ENCODE results near the gene GOLPH3.

GOLPH3 gene

DNA sequence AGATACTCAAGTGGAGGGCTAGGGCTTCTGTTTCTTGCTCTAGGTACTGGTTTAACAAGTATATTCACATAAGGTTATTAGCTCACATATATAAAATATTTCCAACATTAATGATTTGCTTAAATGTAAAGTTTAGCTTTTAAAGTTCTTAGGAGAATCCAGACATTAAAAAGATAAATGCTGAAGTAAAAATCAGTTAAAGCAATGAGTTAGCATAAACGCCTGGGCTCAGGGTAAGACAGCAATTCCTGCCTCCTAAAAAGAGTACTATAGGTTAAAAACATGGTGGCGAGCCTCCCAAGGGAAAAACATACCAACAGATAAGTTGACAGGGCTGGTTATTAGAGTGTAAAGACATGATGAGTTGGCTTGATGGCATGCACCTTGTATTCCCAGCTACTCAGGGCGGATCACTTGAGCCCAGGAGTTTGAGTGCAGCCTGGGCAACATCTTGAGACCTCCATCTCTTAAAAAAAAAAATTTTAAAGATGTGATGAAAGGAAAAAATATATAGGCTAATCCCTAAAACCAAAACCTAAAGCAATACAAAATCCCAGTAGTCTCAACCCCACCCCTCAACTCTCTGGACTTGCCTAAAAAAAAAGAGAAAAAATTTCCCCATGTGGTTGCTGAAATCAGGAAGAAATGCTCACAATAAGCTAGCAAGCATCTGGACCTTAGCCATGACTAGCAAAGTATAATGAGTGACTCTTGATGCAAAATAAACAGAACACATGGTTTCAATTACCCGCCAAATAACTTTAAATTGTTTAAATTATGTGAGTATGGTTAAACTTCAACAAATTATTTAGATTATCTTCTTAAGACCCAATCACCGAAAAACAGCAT is 3.6 kb downstream of the GOLPH3 start:
- in situ Hi-C loops (cut with MboI; ENCODE audit: low sequenced_read_pairs, unreplicated experiment), result no loop called here
- no peak for DNase-seq (ENCODE audit: low spot score)
- TF ChIP-seq, protein P1, sequence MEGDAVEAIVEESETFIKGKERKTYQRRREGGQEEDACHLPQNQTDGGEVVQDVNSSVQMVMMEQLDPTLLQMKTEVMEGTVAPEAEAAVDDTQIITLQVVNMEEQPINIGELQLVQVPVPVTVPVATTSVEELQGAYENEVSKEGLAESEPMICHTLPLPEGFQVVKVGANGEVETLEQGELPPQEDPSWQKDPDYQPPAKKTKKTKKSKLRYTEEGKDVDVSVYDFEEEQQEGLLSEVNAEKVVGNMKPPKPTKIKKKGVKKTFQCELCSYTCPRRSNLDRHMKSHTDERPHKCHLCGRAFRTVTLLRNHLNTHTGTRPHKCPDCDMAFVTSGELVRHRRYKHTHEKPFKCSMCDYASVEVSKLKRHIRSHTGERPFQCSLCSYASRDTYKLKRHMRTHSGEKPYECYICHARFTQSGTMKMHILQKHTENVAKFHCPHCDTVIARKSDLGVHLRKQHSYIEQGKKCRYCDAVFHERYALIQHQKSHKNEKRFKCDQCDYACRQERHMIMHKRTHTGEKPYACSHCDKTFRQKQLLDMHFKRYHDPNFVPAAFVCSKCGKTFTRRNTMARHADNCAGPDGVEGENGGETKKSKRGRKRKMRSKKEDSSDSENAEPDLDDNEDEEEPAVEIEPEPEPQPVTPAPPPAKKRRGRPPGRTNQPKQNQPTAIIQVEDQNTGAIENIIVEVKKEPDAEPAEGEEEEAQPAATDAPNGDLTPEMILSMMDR (IDR thresholded peaks at IDR 0.05; ENCODE audit: borderline replicate concordance, control extremely low read depth, extremely low read depth, insufficient read depth, missing control alignments), result no peak

DNA sequence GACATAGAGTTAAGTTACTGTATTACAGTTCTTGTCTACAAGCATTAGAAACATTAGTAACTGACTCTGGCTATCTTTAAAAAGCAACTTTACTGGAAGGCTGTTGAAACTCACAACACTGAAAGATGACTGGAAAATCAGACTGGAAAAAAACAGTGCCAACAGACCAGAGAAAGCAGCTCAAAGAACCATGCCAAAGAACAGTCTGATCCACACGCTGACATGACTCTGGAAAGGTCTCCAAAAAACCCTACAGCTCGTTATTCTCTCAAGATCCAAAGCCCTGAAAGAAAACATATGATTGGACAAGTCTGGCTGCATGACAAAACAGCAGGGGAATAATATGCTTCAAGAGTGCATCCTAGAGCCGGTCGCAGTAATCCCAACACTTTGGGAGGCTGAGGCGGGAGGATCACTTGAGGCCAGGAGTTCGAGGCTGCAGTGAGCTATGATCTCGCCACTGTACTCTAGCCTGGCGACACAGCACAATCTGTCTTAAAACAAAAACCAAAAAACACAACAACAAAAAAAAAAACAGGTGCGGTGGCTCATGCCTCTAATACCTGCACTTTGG is 5.6 kb downstream of the GOLPH3 start:
- TF ChIP-seq, protein P1 (IDR thresholded peaks at IDR 0.05; ENCODE audit: borderline replicate concordance, control extremely low read depth, extremely low read depth, insufficient read depth, missing control alignments), result no peak
- DNase-seq (ENCODE audit: low spot score), result no peak
- in situ Hi-C loops (cut with MboI; ENCODE audit: low sequenced_read_pairs, unreplicated experiment), result no loop called here

DNA sequence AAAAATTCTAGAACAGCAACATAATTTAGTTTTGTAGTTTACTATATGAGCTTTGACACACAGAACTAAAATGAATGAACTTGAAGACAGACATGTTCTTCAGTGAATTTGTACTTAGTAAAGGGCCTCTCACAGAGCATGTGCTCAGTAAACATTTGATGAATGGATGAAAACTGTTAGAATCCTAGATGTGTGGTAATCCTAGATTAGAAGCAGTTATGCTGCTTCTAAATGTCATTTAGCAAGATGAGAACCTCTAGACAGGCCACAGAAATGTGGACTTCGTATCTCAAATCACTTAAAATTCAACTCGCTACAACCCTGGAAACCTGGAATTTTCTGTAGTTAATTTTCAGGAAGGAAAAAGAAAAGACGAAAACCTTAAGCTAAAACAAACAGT is 8.5 kb downstream of the GOLPH3 start:
- no peak for DNase-seq (ENCODE audit: low spot score)
- in situ Hi-C loops (cut with MboI; ENCODE audit: low sequenced_read_pairs, unreplicated experiment), result no loop called here
- TF ChIP-seq, protein P1 (IDR thresholded peaks at IDR 0.05; ENCODE audit: borderline replicate concordance, control extremely low read depth, extremely low read depth, insufficient read depth, missing control alignments), result no peak

DNA sequence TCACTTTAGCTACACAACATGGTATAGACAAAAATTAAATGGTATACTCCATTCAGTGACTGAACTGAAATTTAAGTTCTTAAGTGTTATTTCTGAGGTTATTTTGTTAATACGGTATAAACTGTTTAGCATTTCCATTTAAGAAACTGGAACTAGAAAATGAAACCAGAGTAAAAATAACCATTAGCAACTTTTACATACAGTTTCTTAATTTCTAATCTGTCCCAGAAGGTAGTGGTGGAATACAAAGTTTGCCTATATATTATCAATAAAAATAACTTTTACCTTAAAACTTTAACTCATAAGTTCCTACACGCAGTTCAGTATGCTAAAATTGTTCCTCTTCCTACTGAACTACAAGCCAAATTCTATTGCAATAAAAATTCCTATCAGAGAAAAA is 10.3 kb downstream of the GOLPH3 start:
- in situ Hi-C loops (cut with MboI; ENCODE audit: low sequenced_read_pairs, unreplicated experiment), result no loop called here
- peak; percentile 35 for DNase-seq (ENCODE audit: low spot score)

DNA sequence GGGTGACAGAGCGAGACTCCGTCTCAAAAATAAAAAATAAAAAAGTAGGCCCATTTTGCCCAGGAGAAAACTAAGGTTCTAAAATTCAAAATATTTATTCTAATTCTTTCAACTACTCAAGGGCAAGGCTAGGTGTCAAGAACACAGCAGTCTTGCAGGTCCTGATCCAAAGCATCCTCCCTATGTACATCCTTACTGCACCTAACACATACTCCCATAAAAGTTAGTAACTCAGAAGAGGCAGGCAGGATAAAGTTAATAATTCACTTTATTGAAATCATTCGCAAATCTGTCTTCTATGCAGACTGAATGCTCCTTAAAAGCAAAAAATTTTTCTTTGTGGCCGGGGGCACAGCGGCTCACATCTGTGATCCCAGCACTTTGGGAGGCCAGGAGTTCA is 11.1 kb downstream of the GOLPH3 start:
- TF ChIP-seq, protein P1 (IDR thresholded peaks at IDR 0.05; ENCODE audit: borderline replicate concordance, control extremely low read depth, extremely low read depth, insufficient read depth, missing control alignments), result no peak
- in situ Hi-C loops (cut with MboI; ENCODE audit: low sequenced_read_pairs, unreplicated experiment), result no loop called here
- no peak for DNase-seq (ENCODE audit: low spot score)

More for the DNA sequence above, 10.3 kb downstream of the GOLPH3 start:
- TF ChIP-seq, protein P1 (IDR thresholded peaks at IDR 0.05; ENCODE audit: borderline replicate concordance, control extremely low read depth, extremely low read depth, insufficient read depth, missing control alignments), result no peak

DNA sequence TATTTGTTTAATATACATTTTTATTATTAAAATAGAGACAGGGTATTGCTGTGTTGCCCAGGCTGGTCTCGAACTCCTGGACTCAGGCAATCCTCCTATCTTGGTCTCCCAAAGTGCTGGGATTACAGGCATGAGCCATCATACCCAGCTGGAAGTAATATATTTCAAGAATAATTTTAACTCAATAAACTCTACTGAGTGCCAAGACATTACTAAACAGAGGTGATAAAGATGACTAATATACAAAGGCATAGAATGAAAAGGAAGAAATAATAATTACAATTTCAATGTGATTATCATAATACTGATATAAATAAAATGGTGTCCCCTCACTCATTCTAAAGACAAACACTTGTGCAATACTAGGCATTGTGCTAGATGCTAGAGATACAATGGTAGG is 13.9 kb downstream of the GOLPH3 start:
- no peak for DNase-seq (ENCODE audit: low spot score)
- TF ChIP-seq, protein P1 (IDR thresholded peaks at IDR 0.05; ENCODE audit: borderline replicate concordance, control extremely low read depth, extremely low read depth, insufficient read depth, missing control alignments), result no peak
- in situ Hi-C loops (cut with MboI; ENCODE audit: low sequenced_read_pairs, unreplicated experiment), result no loop called here

Data from GM13976 (cell line).